H1 (cell line): Measurements from ENCODE around the gene ST6GALNAC3. TPM values are rescaled to one million over a fixed set of nuclear protein-coding genes. Genes with fewer than 3 reads are reported as not detected.

ENCODE experiments used
- CTCF ChIA-PET: fragments of 300-600 bp; sonication (Branson Sonifier 250); formaldehyde crosslinking; loops from one replicate; lab custom pipeline; 2021; ENCODE audit not compliant: partially characterized antibody; lab: Charles Lee
- POLR2A ChIA-PET: fragments of 300-600 bp; sonication (Branson Sonifier 250); formaldehyde crosslinking; loops from one replicate; lab custom pipeline; 2021; ENCODE audit warnings: inconsistent platforms; ENCODE audit not compliant: partially characterized antibody; lab: Charles Lee
- DNase-seq, 2 experiments: peaks; one replicate each; pipeline versions ENCODE4 v3.0.0 to v3.0.0-alpha.2; 2010 to 2022; ENCODE audit warnings: low spot score in 2 of 2, low read depth in 1 of 2, mixed read lengths in 1 of 2
- FAIRE-seq: peaks from 2 replicates; lab custom pipeline; 2011; peaks lifted over from hg19 to GRCh38; lab: Jason Lieb, UNC
- H2AFZ ChIP-seq: 2 replicates; pipeline ENCODE4 v1.8.1; 2012; ENCODE audit warnings: low read length, inconsistent platforms
- H2AK5ac ChIP-seq: 2 replicates; pipeline ENCODE4 v1.6.1; 2013; ENCODE audit warnings: low read depth, low read length
- H2BK120ac ChIP-seq: replicated peaks from 2 replicates; pipeline ENCODE3; 2013; ENCODE audit warnings: low read depth, low read length, inconsistent platforms
- H2BK12ac ChIP-seq: 2 replicates; pipeline ENCODE4 v1.6.1; 2013; ENCODE audit warnings: low read depth, low read length
- H2BK15ac ChIP-seq: 2 replicates; pipeline ENCODE4 v1.6.1; 2013; ENCODE audit warnings: low read length
- H2BK20ac ChIP-seq: 2 replicates; pipeline ENCODE4 v1.6.1; 2013; ENCODE audit warnings: low read length
- H2BK5ac ChIP-seq: 2 replicates; pipeline ENCODE4 v1.6.1; 2013; ENCODE audit warnings: low read depth, low read length
- H3K14ac ChIP-seq: 2 replicates; pipeline ENCODE4 v1.6.1; 2013; ENCODE audit warnings: inconsistent platforms; ENCODE audit not compliant: insufficient read length
- H3K18ac ChIP-seq: 2 replicates; pipeline ENCODE4 v1.6.1; 2013; ENCODE audit warnings: low read length; ENCODE audit errors: extremely low read depth
- H3K23ac ChIP-seq: 2 replicates; pipeline ENCODE4 v1.6.1; 2013; ENCODE audit warnings: inconsistent platforms; ENCODE audit not compliant: insufficient read length
- H3K23me2 ChIP-seq: 2 replicates; pipeline ENCODE4 v1.6.1; 2013; ENCODE audit warnings: low read depth, low read length
- H3K27ac ChIP-seq: 2 replicates; pipeline ENCODE4 v1.6.1; 2011; ENCODE audit warnings: low read depth, low read length, inconsistent platforms
- H3K27me3 ChIP-seq, 4 experiments: replicated peaks in 1 of 4; 1 replicate in 1 of 4; 2 replicates in 3 of 4; pipeline versions ENCODE4 v1.6.1 to v1.8.1; 2011 to 2013; ENCODE audit warnings: low read length in 3 of 4, mild to moderate bottlenecking in 3 of 4, inconsistent platforms in 2 of 4, mixed read lengths in 2 of 4, moderate library complexity in 1 of 4; ENCODE audit not compliant: control insufficient read depth in 3 of 4, insufficient read depth in 3 of 4; ENCODE audit errors: extremely low read depth in 1 of 4
- H3K36me3 ChIP-seq, 4 experiments: 2 replicates each; pipeline versions ENCODE4 v1.6.1 to v1.8.1; 2011 to 2013; ENCODE audit warnings: mild to moderate bottlenecking in 4 of 4, low read length in 3 of 4, moderate library complexity in 2 of 4, control low read depth in 1 of 4, inconsistent platforms in 1 of 4; ENCODE audit not compliant: insufficient read depth in 4 of 4, control insufficient read depth in 2 of 4
- H3K4ac ChIP-seq: replicated peaks from 2 replicates; pipeline ENCODE3; 2013; ENCODE audit warnings: low read length, low read depth, mixed read lengths, inconsistent platforms; ENCODE audit not compliant: insufficient read length
- H3K4me1 ChIP-seq, 4 experiments: replicated peaks in 1 of 4; 1 replicate in 1 of 4; 2 replicates in 3 of 4; pipeline versions ENCODE4 v1.6.1 to v1.8.1; 2011 to 2013; ENCODE audit warnings: low read length in 3 of 4, inconsistent platforms in 2 of 4, mixed read lengths in 1 of 4; ENCODE audit not compliant: insufficient read depth in 4 of 4, control insufficient read depth in 3 of 4
- H3K4me2 ChIP-seq, 2 experiments: 2 replicates each; pipeline versions ENCODE4 v1.6.1 to v1.8.1; 2011 to 2013; ENCODE audit warnings: low read depth in 2 of 2, low read length in 2 of 2, control low read depth in 1 of 2, inconsistent platforms in 1 of 2, mild to moderate bottlenecking in 1 of 2; ENCODE audit not compliant: insufficient read depth in 1 of 2
- H3K4me3 ChIP-seq, 4 experiments: fragments of 200-600, 300-600 bp in 1 of 4; sonication (generic), shearing (Covaris generic), sonication (Bioruptor Twin) in 1 of 4; 2 replicates each; pipeline versions ENCODE4 v1.5.1 to v1.8.1; 2011 to 2016; ENCODE audit warnings: low read length in 4 of 4, low read depth in 3 of 4, control low read depth in 2 of 4, inconsistent platforms in 2 of 4, mild to moderate bottlenecking in 2 of 4, mixed read lengths in 1 of 4, moderate library complexity in 1 of 4; ENCODE audit not compliant: insufficient read depth in 2 of 4; ENCODE audit errors: extremely low read depth in 1 of 4
- H3K56ac ChIP-seq: replicated peaks from 2 replicates; pipeline ENCODE3; 2013; ENCODE audit warnings: low read depth, mild to moderate bottlenecking, mixed read lengths, low read length, inconsistent platforms; ENCODE audit not compliant: insufficient read length
- H3K79me1 ChIP-seq: 2 replicates; pipeline ENCODE4 v1.6.1; 2013; ENCODE audit warnings: low read depth, low read length, control low read depth
- H3K79me2 ChIP-seq, 2 experiments: 2 replicates each; pipeline versions ENCODE4 v1.6.1 to v1.8.1; 2012 to 2013; ENCODE audit warnings: low read length in 2 of 2, mild to moderate bottlenecking in 2 of 2, inconsistent platforms in 1 of 2; ENCODE audit not compliant: insufficient read depth in 2 of 2, control insufficient read depth in 1 of 2
- H3K9ac ChIP-seq, 4 experiments: replicated peaks in 1 of 4; 1 replicate in 1 of 4; 2 replicates in 3 of 4; pipeline versions ENCODE4 v1.6.1 to v1.8.1; 2011 to 2013; ENCODE audit warnings: low read depth in 3 of 4, low read length in 3 of 4, control low read depth in 2 of 4, mild to moderate bottlenecking in 2 of 4, moderate library complexity in 2 of 4, inconsistent platforms in 1 of 4; ENCODE audit errors: extremely low read depth in 1 of 4
- H3K9me3 ChIP-seq, 2 experiments: 2 replicates each; pipeline versions ENCODE4 v1.6.1 to v1.8.1; 2012 to 2013; ENCODE audit warnings: mild to moderate bottlenecking in 2 of 2, moderate library complexity in 2 of 2, control low read depth in 1 of 2, inconsistent platforms in 1 of 2, low read depth in 1 of 2, low read length in 1 of 2, mixed read lengths in 1 of 2; ENCODE audit not compliant: insufficient read depth in 2 of 2
- H4K20me1 ChIP-seq, 2 experiments: replicated peaks in 1 of 2; 2 replicates each; pipeline versions ENCODE3 to v1.8.1; 2011 to 2013; ENCODE audit warnings: inconsistent platforms in 2 of 2, low read length in 2 of 2, mild to moderate bottlenecking in 1 of 2; ENCODE audit not compliant: insufficient read depth in 2 of 2, control insufficient read depth in 1 of 2
- H4K5ac ChIP-seq: 2 replicates; pipeline ENCODE4 v1.6.1; 2013; ENCODE audit warnings: low read length, low read depth, mixed read lengths, inconsistent platforms; ENCODE audit not compliant: insufficient read length
- H4K8ac ChIP-seq: 2 replicates; pipeline ENCODE4 v1.8.0; 2013; ENCODE audit warnings: mild to moderate bottlenecking, moderate library complexity, low read length, inconsistent platforms; ENCODE audit not compliant: insufficient read depth; ENCODE audit errors: extremely low read depth
- H4K91ac ChIP-seq: replicated peaks from 2 replicates; pipeline ENCODE3; 2013; ENCODE audit warnings: low read length, mixed read lengths, inconsistent platforms; ENCODE audit not compliant: insufficient read length
- CEBPB ChIP-seq: IDR thresholded peaks from 2 replicates; pipeline ENCODE4 v1.6.1; 2012; ENCODE audit warnings: low read depth, low read length
- CTCF ChIP-seq, 3 experiments: IDR thresholded peaks; 1 replicate in 2 of 3; 2 replicates in 1 of 3; pipeline versions ENCODE4 v1.5.1 to v1.6.1; 2011; ENCODE audit warnings: low read length in 3 of 3, mild to moderate bottlenecking in 3 of 3, inconsistent platforms in 2 of 3, low read depth in 1 of 3, moderate library complexity in 1 of 3; ENCODE audit not compliant: insufficient read depth in 1 of 3; ENCODE audit errors: control extremely low read depth in 1 of 3
- MAFK ChIP-seq: IDR thresholded peaks from 2 replicates; pipeline ENCODE4 v1.6.1; 2012; ENCODE audit warnings: low read depth, mild to moderate bottlenecking, improper control_type of control experiment, low read length
- PHF8 ChIP-seq: fragments of 200-600 bp; sonication (generic); conservative IDR thresholded peaks from 2 replicates; pipeline ENCODE4 v1.7.1; 2012; ENCODE audit warnings: low read depth, mild to moderate bottlenecking, inconsistent platforms, low read length, moderate library complexity
- SP1 ChIP-seq: IDR thresholded peaks from 2 replicates; pipeline ENCODE4 v1.6.1; 2011; ENCODE audit warnings: low read depth, low read length
- YY1 ChIP-seq: IDR thresholded peaks from 2 replicates; pipeline ENCODE4 v1.6.1; 2011; ENCODE audit warnings: low read depth, mild to moderate bottlenecking, low read length
- WGBS, 2 experiments: shearing (Covaris generic) in 1 of 2; methylation state at CpG; one replicate each; pipeline versions ENCODE4 v1.1.6 to v1.1.7; 2013 to 2015; ENCODE audit warnings: low lambda C conversion rate in 2 of 2, mixed read lengths in 2 of 2, inconsistent platforms in 1 of 2, low coverage in 1 of 2, missing lambda C conversion rate in 1 of 2; ENCODE audit not compliant: insufficient replicate concordance in 2 of 2, insufficient coverage in 1 of 2, insufficient read length in 1 of 2; ENCODE audit errors: extremely low coverage in 1 of 2, missing lambda C conversion rate in 1 of 2; 5-methylcytosine and 5-hydroxymethylcytosine counted together
- polyA plus RNA-seq, 7 experiments: library from polyadenylated mRNA; depleted of rRNA in 3 of 7; stranded (reverse) in 5 of 7; unstranded in 2 of 7; fragments of >200 nt in 5 of 7; fragments of 200-250 nt in 2 of 7; gene quantifications; 1 replicate in 5 of 7; 2 replicates in 1 of 7; 4 replicates in 1 of 7; pipeline versions ENCODE4 v1.2.1 to v1.2.3, GENCODE V29; 2011 to 2013; ENCODE audit warnings: missing spikeins in 2 of 7, mixed read lengths in 2 of 7
- total RNA-seq: library from RNA; stranded (reverse); fragmentation: NEBNext Ultra II Directional; extraction: Animal tissue kit (Norgen Biotek cat#: 25700); gene quantifications from 2 replicates; pipeline ENCODE4 v1.2.1, GENCODE V29; 2021
- TF ChIP-seq, protein P1 (sequence below): IDR thresholded peaks from 2 replicates; pipeline ENCODE4 v1.6.1; 2012; ENCODE audit warnings: inconsistent platforms

ST6GALNAC3 gene
- total and polyA plus RNA-seq, 2 of the 8 experiments (the other 6 are each of a cell fraction or from before 2014, with no cell fraction given): 4.9 to 19.0 TPM

DNA sequence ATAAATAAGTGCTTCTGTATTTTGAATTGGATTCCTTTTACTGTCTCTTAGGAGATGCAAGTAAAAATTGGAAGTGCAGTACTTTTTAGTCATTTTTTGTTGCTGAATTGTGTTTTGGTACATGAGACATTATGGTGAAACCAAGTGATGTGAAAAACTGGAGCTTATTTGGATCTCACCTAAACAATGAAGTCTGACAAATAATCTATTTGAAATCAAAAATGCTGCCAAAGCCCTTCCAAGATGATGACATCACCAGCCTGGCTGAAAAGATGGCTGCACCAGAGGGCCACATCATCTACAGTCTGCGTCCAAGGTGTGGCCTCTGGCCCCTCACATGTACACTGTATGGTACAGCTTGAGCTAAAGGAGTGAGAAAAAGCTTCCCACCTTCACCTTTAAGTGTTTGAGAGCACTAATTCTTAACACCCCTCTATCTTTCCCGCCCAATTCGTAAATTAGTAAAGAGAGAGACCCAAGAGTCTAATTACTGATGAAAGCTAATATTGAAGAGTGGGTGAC, 600.2 kb downstream of the ST6GALNAC3 start:
- TF ChIP-seq, protein P1, sequence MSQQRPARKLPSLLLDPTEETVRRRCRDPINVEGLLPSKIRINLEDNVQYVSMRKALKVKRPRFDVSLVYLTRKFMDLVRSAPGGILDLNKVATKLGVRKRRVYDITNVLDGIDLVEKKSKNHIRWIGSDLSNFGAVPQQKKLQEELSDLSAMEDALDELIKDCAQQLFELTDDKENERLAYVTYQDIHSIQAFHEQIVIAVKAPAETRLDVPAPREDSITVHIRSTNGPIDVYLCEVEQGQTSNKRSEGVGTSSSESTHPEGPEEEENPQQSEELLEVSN: no peak
- no peak for TF ChIP-seq CEBPB
- no peak for TF ChIP-seq SP1
- TF ChIP-seq CTCF (IDR thresholded peaks at IDR 0.05; ENCODE audit: control extremely low read depth in 1 of 3, insufficient read depth in 1 of 3, low read depth in 1 of 3, low read length in 3 of 3): no peak
- TF ChIP-seq YY1: no peak
- no peak for TF ChIP-seq PHF8
- TF ChIP-seq MAFK: no peak
- TF ChIP-seq, all 59 proteins: peak for 0
- no peak overlapping the region for H4K5ac ChIP-seq
- no peaks in the 10 kb centered on the region for H3K36me3 ChIP-seq
- H4K91ac ChIP-seq: no peak overlapping the region
- H3K18ac ChIP-seq: no peak overlapping the region
- POLR2A ChIA-PET: no interaction called here
- no peak overlapping the region for H2BK15ac ChIP-seq
- no peak overlapping the region for H3K56ac ChIP-seq
- no peak overlapping the region for H2BK12ac ChIP-seq
- no peaks in the 10 kb centered on the region for H3K79me2 ChIP-seq
- H2AK5ac ChIP-seq: no peak overlapping the region
- H3K27ac ChIP-seq: no peak overlapping the region
- no peak overlapping the region for H2BK20ac ChIP-seq
- no peak overlapping the region for H3K14ac ChIP-seq
- no peak overlapping the region for H4K8ac ChIP-seq
- no peak overlapping the region for H2AFZ ChIP-seq
- 88% methylated on average over 3 of the region's 3 CpGs; no CpG with 5 or more reads in 1 of the 2 experiments for WGBS, 2 experiments
- H2BK5ac ChIP-seq: no peak overlapping the region
- H3K9ac ChIP-seq: no peak overlapping the region
- no peaks in the 10 kb centered on the region for H4K20me1 ChIP-seq
- no peak overlapping the region for H3K23ac ChIP-seq
- no peak overlapping the region for H3K4ac ChIP-seq
- no peaks in the 10 kb centered on the region for H3K79me1 ChIP-seq
- FAIRE-seq (no peak), DNase-seq (no peak)
- CTCF ChIA-PET: no interaction called here
- no peak overlapping the region for H2BK120ac ChIP-seq
- H3K27me3 ChIP-seq: no peaks in the 10 kb centered on the region
- no peak overlapping the region for H3K4me2 ChIP-seq
- H3K23me2 ChIP-seq: no peaks in the 10 kb centered on the region
- no peak overlapping the region for H3K4me3 ChIP-seq
- no peaks in the 10 kb centered on the region for H3K9me3 ChIP-seq
- no peaks in the 10 kb centered on the region for H3K4me1 ChIP-seq
